ENCODE measurements around the gene PTTG1IP. TPM values are rescaled to one million over a fixed set of nuclear protein-coding genes. Genes with fewer than 3 reads are reported as not detected.

The PTTG1IP gene
- total RNA-seq, 1 experiment from 2014 or later, result 96.0 TPM

GRCh38 chr21:44888581-44889550 is 15.4 kb upstream of the PTTG1IP start:
- no peak for TF ChIP-seq CDX4 (CRISPR knock-in tag; IDR thresholded peaks at IDR 0.05; ENCODE audit: borderline replicate concordance)
- TF ChIP-seq NR1H2 (CRISPR knock-in tag; IDR thresholded peaks at IDR 0.05), result no peak
- TF ChIP-seq NFE2L1 (CRISPR knock-in tag; IDR thresholded peaks at IDR 0.05), result no peak
- TF ChIP-seq IRF2 (CRISPR knock-in tag; IDR thresholded peaks at IDR 0.05; ENCODE audit: borderline replicate concordance, low read depth), result no peak
- no peak for TF ChIP-seq GABPB1 (CRISPR knock-in tag; IDR thresholded peaks at IDR 0.05)
- no peak for TF ChIP-seq ZBTB21 (CRISPR knock-in tag; IDR thresholded peaks at IDR 0.05; ENCODE audit: borderline replicate concordance)
- H3K36me3 Mint-ChIP-seq, result no peaks in the 10 kb centered on the region
- CTCF ChIA-PET, result no interaction called here
- H3K4me1 Mint-ChIP-seq, result no peaks in the 10 kb centered on the region
- no peaks in the 10 kb centered on the region for H3K9me3 Mint-ChIP-seq
- no peaks in the 10 kb centered on the region for H3K27me3 Mint-ChIP-seq (ENCODE audit: low read depth)
- H3K4me3 Mint-ChIP-seq, result no peak overlapping the region
- DNase-seq (ENCODE audit: low spot score) (no peak), ATAC-seq (no peak)
- no peak overlapping the region for H3K27ac Mint-ChIP-seq
- POLR2A ChIA-PET, result no interaction called here

- no peaks in the 10 kb centered on the region for H3K9me3 Mint-ChIP-seq
- POLR2A ChIA-PET, result no interaction called here
- no peak overlapping the region for H3K4me3 Mint-ChIP-seq
- no peaks in the 10 kb centered on the region for H3K27me3 Mint-ChIP-seq (ENCODE audit: low read depth)
- CTCF ChIA-PET, result no interaction called here
- TF ChIP-seq NR3C1 (CRISPR knock-in tag; conservative IDR thresholded peaks at IDR 0.05; ENCODE audit: low read depth) (no peak), NR1H2 (CRISPR knock-in tag; IDR thresholded peaks at IDR 0.05) (no peak), ZNF317 (CRISPR knock-in tag; IDR thresholded peaks at IDR 0.05; ENCODE audit: borderline replicate concordance, low read depth) (no peak), TEAD1 (CRISPR knock-in tag; IDR thresholded peaks at IDR 0.05) (no peak)
- DNase-seq (ENCODE audit: low spot score) (no peak), ATAC-seq (no peak)
- no peak overlapping the region for H3K27ac Mint-ChIP-seq
- H3K36me3 Mint-ChIP-seq, result no peaks in the 10 kb centered on the region
- H3K4me1 Mint-ChIP-seq, result no peaks in the 10 kb centered on the region
These were observed 14.5 kb upstream of the PTTG1IP start for GRCh38 chr21:44887807-44888580.

GRCh38 chr21:44887126-44887806 is 13.8 kb upstream of the PTTG1IP start:
- TF ChIP-seq ATF1 (CRISPR knock-in tag; IDR thresholded peaks at IDR 0.05) (no peak), CBFB (CRISPR knock-in tag; IDR thresholded peaks at IDR 0.05; ENCODE audit: low read depth) (no peak), ERG (CRISPR knock-in tag; IDR thresholded peaks at IDR 0.05) (no peak)
- POLR2A ChIA-PET, result no interaction called here
- Mint-ChIP-seq H3K27me3 (ENCODE audit: low read depth) (no peaks in the 10 kb centered on the region), H3K4me1 (no peaks in the 10 kb centered on the region), H3K27ac (no peak overlapping the region), H3K4me3 (no peak overlapping the region), H3K9me3 (no peaks in the 10 kb centered on the region), H3K36me3 (no peaks in the 10 kb centered on the region)
- ATAC-seq, result no peak
- no peak for DNase-seq (ENCODE audit: low spot score)
- CTCF ChIA-PET, result no interaction called here

GRCh38 chr21:44886113-44887075 is 12.9 kb upstream of the PTTG1IP start:
- Mint-ChIP-seq H3K4me3 (no peak overlapping the region), H3K4me1 (no peaks in the 10 kb centered on the region), H3K36me3 (no peaks in the 10 kb centered on the region), H3K27me3 (ENCODE audit: low read depth) (no peaks in the 10 kb centered on the region), H3K9me3 (no peaks in the 10 kb centered on the region), H3K27ac (no peak overlapping the region)
- no peak for TF ChIP-seq ZNF317 (CRISPR knock-in tag; IDR thresholded peaks at IDR 0.05; ENCODE audit: borderline replicate concordance, low read depth)
- TF ChIP-seq TCF7 (CRISPR knock-in tag; IDR thresholded peaks at IDR 0.05; ENCODE audit: low read depth), result no peak
- ChIA-PET CTCF (no interaction called here), POLR2A (no interaction called here)
- ATAC-seq, result no peak
- no peak for DNase-seq (ENCODE audit: low spot score)
